G401.6 (cell line): ENCODE results near the gene UNC13B.
"Not testable (repeated sequence)": the region's sequence is repeated elsewhere in the genome, so short reads cannot be mapped to it uniquely, and the experiment has no call there.

Experiments
- FAIRE-seq: peaks from 2 replicates; lab custom pipeline; 2012; peaks lifted over from hg19 to GRCh38; lab: Jason Lieb, UNC

UNC13B gene

GRCh38 chr9:35163413-35163812, 1.6 kb downstream of the UNC13B start:
- no peak for FAIRE-seq

- no peak for FAIRE-seq
These were observed 2.9 kb downstream of the UNC13B start for GRCh38 chr9:35164711-35165110.

- not testable (repeated sequence) for FAIRE-seq
These were observed 5.6 kb downstream of the UNC13B start for GRCh38 chr9:35167429-35167828.

GRCh38 chr9:35168963-35169362, 7.2 kb downstream of the UNC13B start:
- no peak for FAIRE-seq

- FAIRE-seq = no peak
These were observed 11.1 kb downstream of the UNC13B start for GRCh38 chr9:35172878-35173277.

GRCh38 chr9:35177520-35177919, 15.7 kb downstream of the UNC13B start:
- no peak for FAIRE-seq

- FAIRE-seq = no peak
These were observed 17.8 kb downstream of the UNC13B start for GRCh38 chr9:35179347-35180280.

GRCh38 chr9:35180801-35181200, 19.0 kb downstream of the UNC13B start:
- no peak for FAIRE-seq

GRCh38 chr9:35182401-35182800, 20.6 kb downstream of the UNC13B start:
- not testable (repeated sequence) for FAIRE-seq

GRCh38 chr9:35182996-35183754, 21.4 kb downstream of the UNC13B start:
- FAIRE-seq = not testable (repeated sequence)

- not testable (repeated sequence) for FAIRE-seq
These were observed 22.1 kb downstream of the UNC13B start for GRCh38 chr9:35183755-35184480.

- FAIRE-seq = no peak
These were observed 24.7 kb downstream of the UNC13B start for GRCh38 chr9:35186524-35186923.

- no peak for FAIRE-seq
These were observed 28.4 kb downstream of the UNC13B start for GRCh38 chr9:35190203-35190602.

GRCh38 chr9:35191105-35191504, 29.3 kb downstream of the UNC13B start:
- no peak for FAIRE-seq

- FAIRE-seq = no peak
These were observed 32.0 kb downstream of the UNC13B start for GRCh38 chr9:35193762-35194161.

GRCh38 chr9:35195683-35196082, 33.9 kb downstream of the UNC13B start:
- FAIRE-seq = no peak

GRCh38 chr9:35198191-35198590, 36.4 kb downstream of the UNC13B start:
- no peak for FAIRE-seq

GRCh38 chr9:35203528-35203927, 41.7 kb downstream of the UNC13B start:
- FAIRE-seq = no peak

- no peak for FAIRE-seq
These were observed 43.5 kb downstream of the UNC13B start for GRCh38 chr9:35205340-35205739.

- FAIRE-seq = no peak
These were observed 50.0 kb downstream of the UNC13B start for GRCh38 chr9:35211854-35212253.

- no peak for FAIRE-seq
These were observed 59.0 kb downstream of the UNC13B start for GRCh38 chr9:35220659-35221338.

GRCh38 chr9:35225677-35226076, 63.9 kb downstream of the UNC13B start:
- FAIRE-seq = no peak
